CD4-positive, alpha-beta T cell (primary cell): ENCODE measurements around the gene MRPS18A. TPM values are rescaled to one million over a fixed set of nuclear protein-coding genes. Genes with fewer than 3 reads are reported as not detected.

Source experiments
- ATAC-seq: fragments of 200-7000 bp; cut with Tn5 transposase; one replicate; pipeline ENCODE4 v1.10.0; 2022; ENCODE audit warnings: mild to moderate bottlenecking; ENCODE audit not compliant: poor library complexity
- CTCF ChIA-PET: fragments of 350-600 bp; sonication (Branson Sonifier 250); formaldehyde crosslinking; loops from one replicate; lab custom pipeline; 2021; ENCODE audit warnings: antibody characterized with exemption, inconsistent platforms; lab: Charles Lee
- POLR2A ChIA-PET: fragments of 350-600 bp; sonication (Branson Sonifier 250); formaldehyde crosslinking; loops from one replicate; lab custom pipeline; 2021; ENCODE audit warnings: antibody characterized with exemption, inconsistent platforms; lab: Charles Lee
- DNase-seq, 14 experiments: peaks; one replicate each; pipeline ENCODE4 v3.0.0-alpha.2; 2013 to 2020; ENCODE audit warnings: mixed read lengths in 2 of 14
- H3K27ac ChIP-seq, 2 donors: one replicate each; pipeline versions ENCODE4 v1.5.1 to v1.7.0; 2013; ENCODE audit warnings: low read length in 2 of 2, low read depth in 1 of 2, mild to moderate bottlenecking in 1 of 2
- H3K27me3 ChIP-seq, 2 experiments: 1 replicate in 1 of 2; 2 replicates in 1 of 2; pipeline versions ENCODE4 v1.6.1 to v1.7.0; 2013; ENCODE audit warnings: low read length in 2 of 2, control low read depth in 1 of 2, mild to moderate bottlenecking in 1 of 2, moderate library complexity in 1 of 2; ENCODE audit not compliant: insufficient read depth in 2 of 2, control insufficient read depth in 1 of 2
- H3K36me3 ChIP-seq: one replicate; pipeline ENCODE4 v1.6.1; 2013; ENCODE audit warnings: low read length, control low read depth; ENCODE audit not compliant: insufficient read depth
- H3K4me1 ChIP-seq: one replicate; pipeline ENCODE4 v1.6.1; 2013; ENCODE audit warnings: low read length, control low read depth; ENCODE audit not compliant: insufficient read depth
- H3K4me3 ChIP-seq: one replicate; pipeline ENCODE4 v1.5.1; 2013; ENCODE audit warnings: mild to moderate bottlenecking, low read length, moderate library complexity
- H3K9me3 ChIP-seq, 2 experiments: 1 replicate in 1 of 2; 2 replicates in 1 of 2; pipeline versions ENCODE4 v1.6.1 to v1.7.0; 2013; ENCODE audit warnings: low read length in 2 of 2, mild to moderate bottlenecking in 2 of 2, control low read depth in 1 of 2, moderate library complexity in 1 of 2; ENCODE audit not compliant: control insufficient read depth in 1 of 2, insufficient read depth in 1 of 2
- H3K27ac Mint-ChIP-seq: one replicate; pipeline ENCODE4 v1.8.0; 2020; ENCODE audit warnings: mixed read lengths
- H3K27me3 Mint-ChIP-seq: one replicate; pipeline ENCODE4 v1.8.0; 2021; ENCODE audit warnings: mixed read lengths
- H3K36me3 Mint-ChIP-seq: one replicate; pipeline ENCODE4 v1.8.0; 2021; ENCODE audit warnings: low read depth, mixed read lengths
- H3K4me1 Mint-ChIP-seq: one replicate; pipeline ENCODE4 v1.8.0; 2021; ENCODE audit warnings: low read depth, mixed read lengths
- H3K4me3 Mint-ChIP-seq: one replicate; pipeline ENCODE4 v1.8.0; 2020; ENCODE audit warnings: mild to moderate bottlenecking, mixed read lengths
- H3K9me3 Mint-ChIP-seq: one replicate; pipeline ENCODE4 v1.8.0; 2020; ENCODE audit warnings: mixed read lengths
- CTCF ChIP-seq: fragments of 200-600 bp; IDR thresholded peaks from one replicate; pipeline ENCODE4 v1.8.0; 2022; ENCODE audit warnings: antibody characterized with exemption, mild to moderate bottlenecking
- intact Hi-C, 2 experiments: fragments of 100-400 bp; cut with DNase I in 1 of 2; cut with micrococcal nuclease in 1 of 2; formaldehyde crosslinking; loops; one replicate each; pipeline versions ENCODE4 v1.15.1 to v1.9.0; 2023 to 2025; cut with DNase I, micrococcal nuclease
- total RNA-seq, 174 experiments: library from RNA in 2 of 174; stranded (reverse) in 2 of 174; gene quantifications; one replicate each; pipeline ENCODE4 v1.2.3 and lab custom pipeline; 2021 to 2026

The MRPS18A gene
- total RNA-seq, 2 experiments from 2014 or later, result 26.1 to 27.7 TPM

GRCh38 chr6:43623880-43624785 lies 63.5 kb downstream of the MRPS18A start:
- H3K27ac ChIP-seq, result no peak overlapping the region
- POLR2A ChIA-PET, result interaction anchor here (1.2 kb wide), 1 partner anchor 21 kb away, joined by 3 read pairs; no protein-coding TSS in a partner anchor

GRCh38 chr6:43622541-43622940 lies 65.0 kb downstream of the MRPS18A start:
- CTCF ChIA-PET, result interaction anchor here (1.2 kb wide), 1 partner anchor 690 kb away, joined by 3 read pairs; the partner anchor contains the start of gene AARS2
- H3K4me1 ChIP-seq, result peaks cover 15% of the 10 kb centered on the region
- H3K27ac Mint-ChIP-seq, result no peak overlapping the region
- H3K27me3 ChIP-seq, result no peaks in the 10 kb centered on the region
- H3K4me1 Mint-ChIP-seq, result peaks cover 13% of the 10 kb centered on the region
- peaks cover 60% of the 10 kb centered on the region for H3K36me3 ChIP-seq
- POLR2A ChIA-PET, result no interaction called here
- H3K4me3 Mint-ChIP-seq, result no peak overlapping the region
- ATAC-seq (no peak), DNase-seq (no peak)
- intact Hi-C loops, result no loop called here
- no peaks in the 10 kb centered on the region for H3K27me3 Mint-ChIP-seq
- no peaks in the 10 kb centered on the region for H3K9me3 ChIP-seq
- peaks cover 74% of the 10 kb centered on the region for H3K36me3 Mint-ChIP-seq
- TF ChIP-seq CTCF, result no peak
- H3K27ac ChIP-seq, result no peak overlapping the region
- no peak overlapping the region for H3K4me3 ChIP-seq
- no peaks in the 10 kb centered on the region for H3K9me3 Mint-ChIP-seq

More at GRCh38 chr6:43623880-43624785, 63.5 kb downstream of the MRPS18A start:
- H3K27me3 ChIP-seq, result no peaks in the 10 kb centered on the region
- H3K4me1 ChIP-seq, result peaks cover 27% of the 10 kb centered on the region
- no peak for DNase-seq
- Mint-ChIP-seq H3K4me1 (peaks cover 26% of the 10 kb centered on the region), H3K9me3 (no peaks in the 10 kb centered on the region), H3K4me3 (no peak overlapping the region), H3K27me3 (no peaks in the 10 kb centered on the region), H3K27ac (no peak overlapping the region), H3K36me3 (peaks cover 78% of the 10 kb centered on the region)
- H3K4me3 ChIP-seq, result no peak overlapping the region
- ATAC-seq, result no peak
- H3K36me3 ChIP-seq, result peaks cover 60% of the 10 kb centered on the region
- CTCF ChIA-PET, result interaction anchor here (0.6 kb wide), 1 partner anchor 8 kb away, joined by 3 read pairs; no protein-coding TSS in a partner anchor
- TF ChIP-seq CTCF, result no peak
- H3K9me3 ChIP-seq, result no peaks in the 10 kb centered on the region
- intact Hi-C loops, result no loop called here

GRCh38 chr6:43621836-43622180 lies 65.8 kb downstream of the MRPS18A start:
- Histone ChIP-seq H3K27me3 (no peaks in the 10 kb centered on the region), H3K27ac (no peak overlapping the region), H3K9me3 (no peaks in the 10 kb centered on the region), H3K36me3 (peaks cover 60% of the 10 kb centered on the region), H3K4me3 (no peak overlapping the region), H3K4me1 (peaks cover 7% of the 10 kb centered on the region)
- Mint-ChIP-seq H3K27ac (no peak overlapping the region), H3K4me1 (peaks cover 6% of the 10 kb centered on the region), H3K4me3 (no peak overlapping the region), H3K36me3 (peaks cover 72% of the 10 kb centered on the region), H3K9me3 (no peaks in the 10 kb centered on the region), H3K27me3 (no peaks in the 10 kb centered on the region)
- ATAC-seq (no peak), DNase-seq (no peak)
- TF ChIP-seq CTCF, result no peak
- ChIA-PET POLR2A (no interaction called here), CTCF (interaction anchor here (1.2 kb wide), 1 partner anchor 691 kb away, joined by 3 read pairs; the partner anchor contains the start of gene AARS2)
- intact Hi-C loops, result no loop called here

Other genes starting within 250 kb of the MRPS18A start
- under 1 TPM; 0.19 to 0.36 TPM for gene DLK2, start 232.2 kb downstream of the MRPS18A start, total RNA-seq
- 10 to 100 TPM; 23.6 to 24.4 TPM for gene TJAP1, start 210.2 kb downstream of the MRPS18A start, total RNA-seq
- under 1 TPM; 0.45 to 0.52 TPM for gene LRRC73, start 177.4 kb downstream of the MRPS18A start, total RNA-seq
- gene YIPF3, start 170.9 kb downstream of the MRPS18A start, total RNA-seq, result 10 to 100 TPM; 36.5 to 37.9 TPM
- 10 to 100 TPM; 46.6 to 47.8 TPM for gene POLR1C, start 170.7 kb downstream of the MRPS18A start, total RNA-seq
- gene XPO5, start 111.8 kb downstream of the MRPS18A start, total RNA-seq, result 10 to 100 TPM; 26.8 to 31.2 TPM
- 1 to 10 TPM; 4.2 to 4.4 TPM for gene POLH, start 111.6 kb downstream of the MRPS18A start, total RNA-seq
- 10 to 100 TPM; 31.5 to 33.9 TPM for gene GTPBP2, start 58.5 kb downstream of the MRPS18A start, total RNA-seq
- gene MAD2L1BP, start 52.0 kb downstream of the MRPS18A start, total RNA-seq, result 10 to 100 TPM; 36.6 to 39.2 TPM
- not detected for gene RSPH9, start 42.8 kb downstream of the MRPS18A start, total RNA-seq
- gene VEGFA, start 82.4 kb upstream of the MRPS18A start, total RNA-seq, result 1 to 10 TPM; 3.5 to 3.7 TPM